H1 (cell line): ENCODE results near the gene PTPRT.

ENCODE experiments used
- CEBPB ChIP-seq: IDR thresholded peaks from 2 replicates; pipeline ENCODE4 v1.6.1; 2012; ENCODE audit warnings: low read depth, low read length
- EP300 ChIP-seq, 2 experiments: IDR thresholded peaks; 1 replicate in 1 of 2; 2 replicates in 1 of 2; pipeline ENCODE4 v1.6.1; 2011 to 2012; ENCODE audit warnings: low read depth in 2 of 2, low read length in 2 of 2, mild to moderate bottlenecking in 2 of 2, borderline replicate concordance in 1 of 2, inconsistent platforms in 1 of 2, moderate library complexity in 1 of 2
- EZH2 ChIP-seq: fragments of 200-600 bp; sonication (generic); IDR thresholded peaks from 2 replicates; pipeline ENCODE4 v1.7.1; 2012; ENCODE audit warnings: low read depth, mild to moderate bottlenecking, moderate library complexity, low read length, inconsistent platforms; ENCODE audit not compliant: severe bottlenecking
- FOSL1 ChIP-seq: IDR thresholded peaks from 2 replicates; pipeline ENCODE4 v1.6.1; 2011; ENCODE audit warnings: mild to moderate bottlenecking, low read depth, low read length, moderate library complexity; ENCODE audit not compliant: insufficient read depth
- HDAC2 ChIP-seq, 2 experiments: fragments of 300-600 bp in 1 of 2; sonication (generic) in 1 of 2; IDR thresholded peaks; 2 replicates each; pipeline ENCODE4 v1.6.1; 2011 to 2012; ENCODE audit warnings: low read depth in 2 of 2, low read length in 2 of 2, mild to moderate bottlenecking in 2 of 2, moderate library complexity in 2 of 2, borderline replicate concordance in 1 of 2, inconsistent platforms in 1 of 2
- JUND ChIP-seq: IDR thresholded peaks from 2 replicates; pipeline ENCODE4 v1.6.1; 2011; ENCODE audit warnings: mild to moderate bottlenecking, improper control_type of control experiment, low read length
- KDM5A ChIP-seq: fragments of 200-600 bp; IDR thresholded peaks from 2 replicates; pipeline ENCODE4 v1.7.1; 2012; ENCODE audit warnings: mild to moderate bottlenecking, low read length, inconsistent platforms, mixed read lengths
- POLR2A ChIP-seq, 2 experiments: IDR thresholded peaks; 1 replicate in 1 of 2; 2 replicates in 1 of 2; pipeline ENCODE4 v1.6.1; 2011; ENCODE audit warnings: low read depth in 2 of 2, low read length in 2 of 2, mild to moderate bottlenecking in 2 of 2; ENCODE audit errors: control extremely low read depth in 1 of 2
- POLR2AphosphoS5 ChIP-seq: IDR thresholded peaks from 2 replicates; pipeline ENCODE4 v1.6.1; 2011; ENCODE audit warnings: low read depth, low read length
- RNF2 ChIP-seq: fragments of 200-900, 300-1000 bp; sonication (generic); IDR thresholded peaks from 2 replicates; pipeline ENCODE4 v1.7.1; 2016; ENCODE audit warnings: borderline replicate concordance, low read depth, mild to moderate bottlenecking, antibody characterized with exemption, low read length; ENCODE audit not compliant: poor library complexity, severe bottlenecking; ENCODE audit errors: missing control alignments
- SIN3A ChIP-seq, 2 experiments: IDR thresholded peaks in 1 of 2; conservative IDR thresholded peaks in 1 of 2; 2 replicates each; pipeline ENCODE4 v1.6.1; 2011 to 2012; ENCODE audit warnings: low read length in 2 of 2, improper control_type of control experiment in 1 of 2, low read depth in 1 of 2, mild to moderate bottlenecking in 1 of 2
- SP1 ChIP-seq: IDR thresholded peaks from 2 replicates; pipeline ENCODE4 v1.6.1; 2011; ENCODE audit warnings: low read depth, low read length
- SP2 ChIP-seq: IDR thresholded peaks from 2 replicates; pipeline ENCODE4 v1.6.1; 2012; ENCODE audit warnings: mild to moderate bottlenecking, low read length, inconsistent platforms
- TF ChIP-seq, protein P1 (sequence below), 3 experiments: IDR thresholded peaks; 1 replicate in 2 of 3; 2 replicates in 1 of 3; pipeline versions ENCODE4 v1.5.1 to v1.6.1; 2011; ENCODE audit warnings: low read length in 3 of 3, mild to moderate bottlenecking in 3 of 3, inconsistent platforms in 2 of 3, low read depth in 1 of 3, moderate library complexity in 1 of 3; ENCODE audit not compliant: insufficient read depth in 1 of 3; ENCODE audit errors: control extremely low read depth in 1 of 3

- TF ChIP-seq, protein P1, sequence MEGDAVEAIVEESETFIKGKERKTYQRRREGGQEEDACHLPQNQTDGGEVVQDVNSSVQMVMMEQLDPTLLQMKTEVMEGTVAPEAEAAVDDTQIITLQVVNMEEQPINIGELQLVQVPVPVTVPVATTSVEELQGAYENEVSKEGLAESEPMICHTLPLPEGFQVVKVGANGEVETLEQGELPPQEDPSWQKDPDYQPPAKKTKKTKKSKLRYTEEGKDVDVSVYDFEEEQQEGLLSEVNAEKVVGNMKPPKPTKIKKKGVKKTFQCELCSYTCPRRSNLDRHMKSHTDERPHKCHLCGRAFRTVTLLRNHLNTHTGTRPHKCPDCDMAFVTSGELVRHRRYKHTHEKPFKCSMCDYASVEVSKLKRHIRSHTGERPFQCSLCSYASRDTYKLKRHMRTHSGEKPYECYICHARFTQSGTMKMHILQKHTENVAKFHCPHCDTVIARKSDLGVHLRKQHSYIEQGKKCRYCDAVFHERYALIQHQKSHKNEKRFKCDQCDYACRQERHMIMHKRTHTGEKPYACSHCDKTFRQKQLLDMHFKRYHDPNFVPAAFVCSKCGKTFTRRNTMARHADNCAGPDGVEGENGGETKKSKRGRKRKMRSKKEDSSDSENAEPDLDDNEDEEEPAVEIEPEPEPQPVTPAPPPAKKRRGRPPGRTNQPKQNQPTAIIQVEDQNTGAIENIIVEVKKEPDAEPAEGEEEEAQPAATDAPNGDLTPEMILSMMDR (IDR thresholded peaks at IDR 0.05; ENCODE audit: control extremely low read depth in 1 of 3, insufficient read depth in 1 of 3, low read depth in 1 of 3, low read length in 3 of 3) = no peak
- TF ChIP-seq HDAC2 (IDR thresholded peaks at IDR 0.05; ENCODE audit: borderline replicate concordance in 1 of 2, low read depth in 2 of 2, low read length in 2 of 2) (no peak), SIN3A (conservative IDR thresholded peaks at IDR 0.05 in 1 of 2, IDR thresholded peaks at IDR 0.05 in 1 of 2; ENCODE audit: low read depth in 1 of 2, low read length in 2 of 2) (no peak), POLR2A (IDR thresholded peaks at IDR 0.05; ENCODE audit: control extremely low read depth in 1 of 2, low read depth in 2 of 2, low read length in 2 of 2) (no peak), FOSL1 (no peak), POLR2AphosphoS5 (no peak), EP300 (IDR thresholded peaks at IDR 0.05; ENCODE audit: borderline replicate concordance in 1 of 2, low read depth in 2 of 2, low read length in 2 of 2) (no peak), SP2 (no peak), CEBPB (no peak), KDM5A (no peak), EZH2 (no peak), RNF2 (no peak), SP1 (no peak), JUND (no peak)
Measured at GRCh38 chr20:43009532-43009931, 180.2 kb downstream of the PTPRT start.
